SU-DHL-6 (cell line): Measurements from ENCODE around the gene C17orf113.

Experiments
- EZH2phosphoT487 ChIP-seq: fragments of 200-600 bp; sonication (generic), shearing (Covaris generic); conservative IDR thresholded peaks from 2 replicates; pipeline ENCODE4 v1.6.1; 2018; ENCODE audit warnings: mild to moderate bottlenecking, antibody characterized with exemption, low read length, moderate library complexity, mixed read lengths
- TF ChIP-seq, protein P1 (sequence below): fragments of 200-600 bp; sonication (generic); IDR thresholded peaks from one replicate; pipeline ENCODE4 v1.5.1; 2017; ENCODE audit warnings: antibody characterized with exemption, mild to moderate bottlenecking, low read length, moderate library complexity; ENCODE audit not compliant: insufficient read depth, poor library complexity, severe bottlenecking

DNA sequence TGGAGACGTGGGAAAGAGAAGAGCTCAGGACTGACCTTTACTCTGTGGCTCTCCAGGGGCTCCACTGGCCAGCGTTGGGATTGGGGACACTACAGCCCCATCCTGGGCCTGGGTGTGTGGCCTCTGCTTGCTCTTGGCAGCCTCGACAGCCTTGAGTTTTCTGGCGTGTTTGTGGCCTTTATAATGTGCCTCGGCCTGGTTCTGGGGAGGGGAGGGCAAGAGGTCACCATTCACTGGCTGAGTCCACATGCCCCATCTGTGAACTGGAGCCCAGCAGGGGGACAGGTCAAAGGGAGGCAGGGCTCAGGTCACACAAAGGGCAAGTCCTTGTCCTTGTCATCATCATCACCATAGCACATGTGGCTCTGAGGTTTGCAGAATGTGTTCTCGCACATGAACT lies 18.8 kb downstream of the C17orf113 start:
- TF ChIP-seq, protein P1, sequence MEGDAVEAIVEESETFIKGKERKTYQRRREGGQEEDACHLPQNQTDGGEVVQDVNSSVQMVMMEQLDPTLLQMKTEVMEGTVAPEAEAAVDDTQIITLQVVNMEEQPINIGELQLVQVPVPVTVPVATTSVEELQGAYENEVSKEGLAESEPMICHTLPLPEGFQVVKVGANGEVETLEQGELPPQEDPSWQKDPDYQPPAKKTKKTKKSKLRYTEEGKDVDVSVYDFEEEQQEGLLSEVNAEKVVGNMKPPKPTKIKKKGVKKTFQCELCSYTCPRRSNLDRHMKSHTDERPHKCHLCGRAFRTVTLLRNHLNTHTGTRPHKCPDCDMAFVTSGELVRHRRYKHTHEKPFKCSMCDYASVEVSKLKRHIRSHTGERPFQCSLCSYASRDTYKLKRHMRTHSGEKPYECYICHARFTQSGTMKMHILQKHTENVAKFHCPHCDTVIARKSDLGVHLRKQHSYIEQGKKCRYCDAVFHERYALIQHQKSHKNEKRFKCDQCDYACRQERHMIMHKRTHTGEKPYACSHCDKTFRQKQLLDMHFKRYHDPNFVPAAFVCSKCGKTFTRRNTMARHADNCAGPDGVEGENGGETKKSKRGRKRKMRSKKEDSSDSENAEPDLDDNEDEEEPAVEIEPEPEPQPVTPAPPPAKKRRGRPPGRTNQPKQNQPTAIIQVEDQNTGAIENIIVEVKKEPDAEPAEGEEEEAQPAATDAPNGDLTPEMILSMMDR: no peak
- no peak for TF ChIP-seq EZH2phosphoT487
